ENCODE measurements around the gene ZNF503. TPM values are rescaled to one million over a fixed set of nuclear protein-coding genes. Genes with fewer than 3 reads are reported as not detected.

The ZNF503 gene
- total and polyA plus RNA-seq, 2 of the 8 experiments (the other 6 are each of a cell fraction or from before 2014, with no cell fraction given), result 0.03 to 0.13 TPM

- no peak for FAIRE-seq
- H3K9me3 ChIP-seq (ENCODE audit: insufficient read depth in 2 of 2, low read depth in 1 of 2, low read length in 1 of 2), result no peaks in the 10 kb centered on the region
Observed at GRCh38 chr10:75357500-75357899, 44.1 kb downstream of the ZNF503 start.

More at GRCh38 chr10:75357500-75357899, 44.1 kb downstream of the ZNF503 start:
- Histone ChIP-seq H2BK120ac (replicated peaks; ENCODE audit: low read depth, low read length) (no peak overlapping the region), H3K4me1 (replicated peaks in 1 of 4; ENCODE audit: control insufficient read depth in 3 of 4, insufficient read depth in 4 of 4, low read length in 3 of 4) (0 out of 7 replicates have a peak, but pooled peaks cover 0 to 2% (median 0%) of the 10 kb centered on the region in 4 experiments), H3K4me3 (ENCODE audit: extremely low read depth in 1 of 4, insufficient read depth in 2 of 4, low read depth in 3 of 4, low read length in 4 of 4) (no peak overlapping the region), H2BK5ac (ENCODE audit: low read depth, low read length) (no peak overlapping the region), H4K5ac (ENCODE audit: insufficient read length, low read depth, low read length) (no peak overlapping the region), H3K27me3 (replicated peaks in 1 of 4; ENCODE audit: control insufficient read depth in 3 of 4, extremely low read depth in 1 of 4, insufficient read depth in 3 of 4, low read length in 3 of 4) (peaks cover 0 to 2% (median 0%) of the 10 kb centered on the region in 4 experiments; a peak in 1 of 7 replicates), H2BK15ac (ENCODE audit: low read length) (no peak overlapping the region), H3K23ac (ENCODE audit: insufficient read length) (no peak overlapping the region), H2AK5ac (ENCODE audit: low read depth, low read length) (no peak overlapping the region), H3K9ac (replicated peaks in 1 of 4; ENCODE audit: extremely low read depth in 1 of 4, low read depth in 3 of 4, low read length in 3 of 4) (no peak overlapping the region), H4K20me1 (replicated peaks in 1 of 2; ENCODE audit: control insufficient read depth in 1 of 2, insufficient read depth in 2 of 2, low read length in 2 of 2) (no peaks in the 10 kb centered on the region), H2BK20ac (ENCODE audit: low read length) (no peak overlapping the region), H3K4me2 (ENCODE audit: insufficient read depth in 1 of 2, low read depth in 2 of 2, low read length in 2 of 2) (no peak overlapping the region), H3K79me2 (ENCODE audit: control insufficient read depth in 1 of 2, insufficient read depth in 2 of 2, low read length in 2 of 2) (no peaks in the 10 kb centered on the region), H3K27ac (ENCODE audit: low read depth, low read length) (no peak overlapping the region), H4K91ac (replicated peaks; ENCODE audit: insufficient read length, low read length) (no peak overlapping the region), H4K8ac (ENCODE audit: extremely low read depth, insufficient read depth, low read length) (no peak overlapping the region), H3K4ac (replicated peaks; ENCODE audit: insufficient read length, low read depth, low read length) (no peak overlapping the region), H3K23me2 (ENCODE audit: low read depth, low read length) (no peaks in the 10 kb centered on the region), H3K56ac (replicated peaks; ENCODE audit: insufficient read length, low read depth, low read length) (no peak overlapping the region), H3K79me1 (ENCODE audit: low read depth, low read length) (no peaks in the 10 kb centered on the region), H2BK12ac (ENCODE audit: low read depth, low read length) (no peak overlapping the region), H2AFZ (ENCODE audit: low read length) (no peak overlapping the region), H3K18ac (ENCODE audit: extremely low read depth, low read length) (no peak overlapping the region), H3K36me3 (ENCODE audit: control insufficient read depth in 2 of 4, insufficient read depth in 4 of 4, low read length in 3 of 4) (no peaks in the 10 kb centered on the region), H3K14ac (ENCODE audit: insufficient read length) (no peak overlapping the region)
- WGBS, 2 experiments (ENCODE audit: extremely low coverage in 1 of 2, insufficient coverage in 1 of 2, insufficient read length in 1 of 2, insufficient replicate concordance in 2 of 2, low coverage in 1 of 2, low lambda C conversion rate in 2 of 2, missing lambda C conversion rate in 1 of 2), result 92% methylated on average over 4 of the region's 4 CpGs; no CpG with 5 or more reads in 1 of the 2 experiments
- TF ChIP-seq POLR2A (IDR thresholded peaks at IDR 0.05; ENCODE audit: control extremely low read depth in 1 of 2, low read depth in 2 of 2, low read length in 2 of 2) (no peak), POLR2AphosphoS5 (IDR thresholded peaks at IDR 0.05; ENCODE audit: low read depth, low read length) (no peak), FOSL1 (IDR thresholded peaks at IDR 0.05; ENCODE audit: insufficient read depth, low read depth, low read length) (no peak), CHD2 (IDR thresholded peaks at IDR 0.05; ENCODE audit: low read length) (no peak), ASH2L (IDR thresholded peaks at IDR 0.05; ENCODE audit: low read length) (no peak), YY1 (IDR thresholded peaks at IDR 0.05; ENCODE audit: low read depth, low read length) (no peak), SIN3A (conservative IDR thresholded peaks at IDR 0.05 in 1 of 2, IDR thresholded peaks at IDR 0.05 in 1 of 2; ENCODE audit: low read depth in 1 of 2, low read length in 2 of 2) (no peak), RFX5 (IDR thresholded peaks at IDR 0.05; ENCODE audit: borderline replicate concordance, low read depth, low read length) (no peak), CTBP2 (IDR thresholded peaks at IDR 0.05; ENCODE audit: borderline replicate concordance, insufficient read depth, insufficient read length, low read length) (no peak), TBP (IDR thresholded peaks at IDR 0.05; ENCODE audit: low read depth, low read length) (no peak), CHD1 (IDR thresholded peaks at IDR 0.05; ENCODE audit: low read depth, low read length) (no peak), TCF12 (IDR thresholded peaks at IDR 0.05; ENCODE audit: low read depth, low read length) (no peak), RNF2 (IDR thresholded peaks at IDR 0.05; ENCODE audit: borderline replicate concordance, low read depth, low read length, missing control alignments, poor library complexity, severe bottlenecking) (no peak), TEAD4 (IDR thresholded peaks at IDR 0.05; ENCODE audit: low read depth, low read length) (no peak), ATF3 (IDR thresholded peaks at IDR 0.05; ENCODE audit: insufficient read depth, low read depth, low read length) (no peak)
- ChIA-PET POLR2A (ENCODE audit: partially characterized antibody) (no interaction called here), CTCF (ENCODE audit: partially characterized antibody) (interaction anchor here (0.6 to 4.1 kb wide), 8 partner anchors 14 to 290 kb away, joined by 3 to 25 read pairs (median 3); no protein-coding TSS in a partner anchor)
- no peak for DNase-seq (ENCODE audit: low read depth in 1 of 2, low spot score in 2 of 2)
